Fibroblast of pulmonary artery (primary cell): ENCODE measurements around the gene PRDX3.

Source experiments
- DNase-seq: peaks from one replicate; pipeline ENCODE4 v3.0.0-alpha.2; 2010; ENCODE audit warnings: low read depth
- H3K4me3 ChIP-seq: replicated peaks from 2 replicates; pipeline ENCODE4 v1.5.1; 2011; ENCODE audit warnings: low read depth, mild to moderate bottlenecking, control low read depth, low read length, moderate library complexity
- TF ChIP-seq, protein P1 (sequence below): IDR thresholded peaks from 2 replicates; pipeline ENCODE4 v1.5.1; 2011; ENCODE audit warnings: mild to moderate bottlenecking, control low read depth, low read length, inconsistent platforms; ENCODE audit errors: missing control alignments

PRDX3 gene

DNA sequence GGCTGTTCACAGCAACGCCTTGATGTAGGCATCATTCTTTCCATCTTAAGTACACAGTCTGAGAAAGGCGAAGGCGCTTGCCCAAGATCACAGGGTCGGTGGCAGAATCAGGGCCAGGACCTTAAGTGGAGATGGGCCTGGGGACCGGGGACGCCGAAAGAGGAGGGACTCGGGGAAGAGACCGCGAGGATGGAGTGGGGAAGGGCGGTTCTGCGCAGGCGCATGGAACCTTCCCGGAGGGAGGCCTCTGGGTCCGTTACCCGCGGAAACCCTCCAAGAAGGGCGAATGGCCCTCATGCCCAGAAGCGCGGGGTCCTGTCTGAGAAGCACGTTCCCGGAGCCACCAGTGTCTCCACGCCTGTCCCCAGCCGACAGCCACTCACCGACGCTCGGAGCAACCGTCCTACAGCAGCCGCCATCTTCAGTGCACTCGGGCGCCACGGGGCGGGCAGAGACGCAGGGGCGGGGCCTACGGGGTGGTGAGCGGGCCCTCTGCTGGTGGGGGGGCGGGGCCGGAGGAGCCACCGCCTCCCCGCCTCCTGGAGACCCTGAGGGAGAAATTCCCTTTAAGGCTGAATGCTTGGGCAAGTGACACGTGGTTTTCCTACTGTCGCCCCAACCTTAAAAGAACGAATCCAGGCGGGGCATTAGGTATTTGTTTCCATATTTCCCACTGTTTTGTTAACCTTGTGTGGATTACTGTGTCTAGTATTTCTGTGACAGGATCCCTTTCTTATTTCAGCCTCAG is at the start of gene PRDX3:
TSS of gene PRDX3 (minus strand) at position 441 of the 748 bp plus-strand sequence. CDS start at position 419, 22 bp downstream.
- TF ChIP-seq, protein P1, sequence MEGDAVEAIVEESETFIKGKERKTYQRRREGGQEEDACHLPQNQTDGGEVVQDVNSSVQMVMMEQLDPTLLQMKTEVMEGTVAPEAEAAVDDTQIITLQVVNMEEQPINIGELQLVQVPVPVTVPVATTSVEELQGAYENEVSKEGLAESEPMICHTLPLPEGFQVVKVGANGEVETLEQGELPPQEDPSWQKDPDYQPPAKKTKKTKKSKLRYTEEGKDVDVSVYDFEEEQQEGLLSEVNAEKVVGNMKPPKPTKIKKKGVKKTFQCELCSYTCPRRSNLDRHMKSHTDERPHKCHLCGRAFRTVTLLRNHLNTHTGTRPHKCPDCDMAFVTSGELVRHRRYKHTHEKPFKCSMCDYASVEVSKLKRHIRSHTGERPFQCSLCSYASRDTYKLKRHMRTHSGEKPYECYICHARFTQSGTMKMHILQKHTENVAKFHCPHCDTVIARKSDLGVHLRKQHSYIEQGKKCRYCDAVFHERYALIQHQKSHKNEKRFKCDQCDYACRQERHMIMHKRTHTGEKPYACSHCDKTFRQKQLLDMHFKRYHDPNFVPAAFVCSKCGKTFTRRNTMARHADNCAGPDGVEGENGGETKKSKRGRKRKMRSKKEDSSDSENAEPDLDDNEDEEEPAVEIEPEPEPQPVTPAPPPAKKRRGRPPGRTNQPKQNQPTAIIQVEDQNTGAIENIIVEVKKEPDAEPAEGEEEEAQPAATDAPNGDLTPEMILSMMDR, result no peak
- H3K4me3 ChIP-seq, result peak within 1 kb of the TSS; percentile 96
- peak; percentile 88 for DNase-seq

DNA sequence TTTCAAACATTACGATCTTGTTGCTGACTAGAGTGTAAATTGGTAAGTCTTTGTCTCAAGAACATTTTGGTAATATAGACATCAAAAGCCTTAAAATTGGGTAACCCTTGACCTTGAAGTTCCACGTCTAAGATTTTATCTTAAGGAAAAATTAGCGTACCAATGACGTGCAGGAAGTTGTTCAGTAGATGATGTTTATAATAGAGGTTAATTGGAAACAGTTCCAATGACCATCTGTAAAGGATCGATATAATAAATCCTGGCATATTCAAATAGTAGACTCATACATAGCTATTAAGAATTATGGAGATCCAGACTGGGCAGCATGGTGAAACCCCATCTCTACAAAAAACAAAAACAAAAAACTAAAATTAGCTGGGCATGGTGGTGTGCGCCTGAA is 49.2 kb upstream of the PRDX3 start:
- no peak for DNase-seq
- H3K4me3 ChIP-seq, result no peak overlapping the region
- TF ChIP-seq, protein P1, result no peak

DNA sequence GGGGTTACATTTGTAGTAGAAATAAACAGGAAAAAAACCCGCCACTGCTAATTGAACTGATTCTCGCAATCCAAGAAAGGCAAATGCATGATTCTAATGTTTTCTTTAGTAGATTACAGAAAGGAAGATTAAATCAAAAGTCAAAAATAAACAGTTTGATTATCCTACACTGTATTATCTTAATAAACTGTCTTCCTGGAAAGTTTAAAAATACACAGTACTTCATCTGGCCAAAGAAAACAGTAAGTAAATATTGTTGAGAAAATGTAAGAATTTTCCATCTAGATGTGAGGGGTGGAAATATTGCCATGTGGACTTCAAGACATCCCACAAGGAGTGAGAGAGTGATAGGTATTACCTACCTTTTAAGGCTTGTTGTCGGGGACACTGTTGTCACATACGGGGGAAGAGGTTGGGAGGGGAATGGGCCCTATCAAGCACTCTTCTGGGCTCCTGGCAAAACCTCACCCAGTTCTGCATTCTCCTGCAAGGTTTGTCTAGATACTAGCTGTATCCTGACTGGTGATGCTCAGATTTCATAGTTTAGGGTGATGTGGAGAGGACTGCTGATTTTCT is 46.6 kb upstream of the PRDX3 start:
- TF ChIP-seq, protein P1, result no peak
- no peak for DNase-seq
- no peak overlapping the region for H3K4me3 ChIP-seq

DNA sequence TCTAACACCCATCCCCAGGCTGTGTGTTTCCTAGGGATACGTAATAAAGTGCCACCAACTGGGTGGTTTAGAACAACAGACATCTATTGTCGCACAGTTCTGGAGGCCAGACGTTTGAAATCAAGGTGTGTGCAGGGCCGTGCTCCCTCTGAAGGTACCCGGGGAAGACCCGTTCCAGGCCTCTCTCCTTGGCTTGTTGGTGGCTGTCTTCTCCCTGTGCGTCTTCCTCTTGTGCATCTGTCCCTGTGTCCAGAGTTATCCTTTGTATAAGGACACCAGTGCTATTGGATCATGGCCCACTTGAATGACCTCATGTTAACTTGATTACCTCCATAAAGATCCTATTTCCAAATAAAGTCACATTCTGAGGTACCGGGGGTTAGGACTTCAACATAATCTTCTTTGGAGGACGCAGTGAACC is 44.4 kb upstream of the PRDX3 start:
- no peak for DNase-seq
- H3K4me3 ChIP-seq, result no peak overlapping the region
- TF ChIP-seq, protein P1, result no peak

DNA sequence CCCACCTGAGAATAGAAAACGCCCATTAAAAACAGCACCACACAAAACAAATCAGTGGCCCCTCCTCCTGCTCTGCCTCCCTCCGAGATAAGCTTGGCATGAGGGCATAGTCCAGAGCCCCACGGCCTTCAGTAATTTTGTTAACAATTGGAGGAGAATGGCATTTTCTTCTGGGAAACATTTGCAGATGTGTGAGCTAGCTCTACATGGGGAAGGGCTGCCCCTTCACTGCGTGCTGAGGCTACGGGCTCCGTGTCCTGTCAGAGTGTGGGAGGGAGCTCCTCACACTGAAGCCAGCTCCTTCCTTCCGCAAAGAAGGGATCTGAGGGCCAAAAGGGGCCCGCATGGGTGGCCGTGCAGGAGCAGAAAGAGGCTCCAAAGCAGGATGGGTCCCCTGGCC is 43.9 kb upstream of the PRDX3 start:
- no peak overlapping the region for H3K4me3 ChIP-seq
- TF ChIP-seq, protein P1, result no peak
- no peak for DNase-seq

DNA sequence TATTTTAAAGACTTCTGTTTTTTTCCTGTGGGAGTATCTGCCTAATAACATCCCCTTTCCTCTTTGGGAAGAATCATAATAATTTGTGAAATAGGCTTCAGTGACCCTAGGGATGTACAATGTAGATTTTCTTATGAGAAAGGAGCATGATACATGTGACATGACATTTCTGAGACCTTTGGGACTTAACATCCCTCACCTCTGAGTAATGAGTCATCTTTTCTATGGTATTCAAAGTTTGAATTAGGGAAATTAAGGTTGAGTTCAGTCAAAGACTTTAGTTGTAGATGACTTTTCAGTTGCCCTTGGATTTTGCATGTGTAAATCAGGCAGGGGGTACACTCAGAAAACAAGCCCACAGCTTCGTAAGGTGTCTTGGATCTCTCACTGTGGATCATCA is 43.1 kb upstream of the PRDX3 start:
- no peak for DNase-seq
- H3K4me3 ChIP-seq, result no peak overlapping the region
- TF ChIP-seq, protein P1, result no peak
